SK-N-DZ (cell line): ENCODE data around the gene TBC1D9B.
A peak's percentile ranks its signal among the peaks of the same experiment; 100 is the strongest.

Experiments
- DNase-seq: peaks from one replicate; pipeline ENCODE4 v3.0.0-alpha.2; 2015; ENCODE audit warnings: low spot score

Gene TBC1D9B

DNA sequence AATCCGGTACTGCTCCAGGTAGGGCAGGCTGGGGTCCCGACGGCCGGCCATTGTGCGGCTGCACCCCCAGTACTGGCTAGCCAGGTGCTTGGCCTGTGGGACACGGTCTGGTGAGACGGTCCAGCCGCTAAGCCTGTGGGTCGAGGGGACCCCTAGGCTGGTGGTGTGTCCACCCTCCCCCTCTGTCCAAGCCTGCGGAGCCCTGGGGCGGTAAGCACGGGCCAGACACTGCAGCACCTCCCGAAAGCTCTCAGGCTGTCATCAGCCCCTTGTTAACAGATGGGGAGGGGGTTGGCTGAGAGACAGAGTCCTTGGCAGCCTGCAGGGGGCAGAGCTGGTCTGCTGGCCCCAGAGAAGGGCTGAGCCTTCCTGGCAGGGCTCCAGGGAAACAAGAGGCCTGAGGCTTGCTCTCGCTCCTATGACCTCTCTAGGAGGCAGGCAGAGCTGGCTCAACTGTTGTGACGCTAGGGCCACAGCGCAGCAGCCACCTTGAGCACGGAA, 37.2 kb downstream of the TBC1D9B start:
- DNase-seq: no peak

GRCh38 chr5:179869641-179870402, 37.9 kb downstream of the TBC1D9B start:
- DNase-seq: no peak

DNA sequence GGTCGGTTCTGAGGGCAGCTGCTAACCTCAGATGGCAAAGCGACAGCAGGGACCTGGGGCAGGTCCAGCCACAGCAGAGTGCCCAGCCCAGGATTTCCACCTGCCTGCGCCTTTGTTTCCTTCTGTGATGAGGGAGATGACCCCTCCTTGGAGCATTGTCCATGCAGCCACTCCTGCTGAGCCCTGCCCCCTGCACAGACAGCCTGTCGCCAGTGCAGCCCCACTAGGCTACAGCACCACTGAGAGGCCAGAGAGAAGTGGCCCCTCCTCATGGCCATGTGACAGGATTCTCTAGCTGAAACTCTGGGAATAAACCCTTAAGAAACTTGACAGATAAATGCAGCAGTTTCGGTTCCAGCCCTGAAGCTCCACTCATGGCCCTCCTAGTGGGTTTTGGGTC, 38.6 kb downstream of the TBC1D9B start:
- no peak for DNase-seq

DNA sequence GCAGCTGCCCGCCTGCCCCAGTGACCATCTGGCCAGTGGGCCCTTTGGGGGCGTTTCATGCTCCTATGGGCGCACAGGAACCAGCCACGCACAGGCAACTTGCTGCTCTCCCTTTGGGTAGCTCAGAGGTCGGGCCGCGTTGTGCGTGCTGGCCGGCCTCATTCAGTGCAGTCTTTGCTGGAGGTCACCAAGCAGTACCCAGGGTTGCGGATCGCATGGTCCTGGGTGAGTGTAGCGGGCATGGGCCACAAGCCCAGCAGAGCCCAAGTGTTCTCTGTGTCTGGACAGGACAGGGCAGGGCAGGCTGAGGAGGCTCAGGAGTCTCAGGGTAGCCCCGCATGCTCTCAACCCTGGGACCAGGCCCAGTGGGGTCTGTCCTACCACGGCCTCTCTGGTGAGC, 39.2 kb downstream of the TBC1D9B start:
- DNase-seq: no peak

DNA sequence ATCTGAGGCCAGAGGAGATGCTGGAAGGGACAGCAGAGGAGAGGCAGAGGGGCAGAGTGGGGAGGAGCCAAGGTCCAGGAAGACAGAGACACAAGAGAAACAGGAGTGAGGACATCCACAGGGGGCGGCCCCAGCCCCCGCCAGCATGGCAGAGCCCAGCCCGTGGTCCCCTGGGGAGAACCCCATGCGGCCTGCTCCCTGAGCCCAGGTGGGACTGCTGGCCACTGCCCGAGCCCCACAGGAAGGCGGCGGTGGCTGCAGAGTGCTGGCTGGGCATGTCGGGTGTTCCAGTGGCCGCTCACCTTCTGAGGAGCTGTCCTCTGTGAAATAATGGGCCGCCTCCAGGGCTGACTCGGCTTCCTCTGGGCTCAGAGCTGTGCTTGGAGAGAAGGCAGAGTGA, 40.2 kb downstream of the TBC1D9B start:
- DNase-seq: no peak

- DNase-seq: no peak
Observed at GRCh38 chr5:179867079-179867465, 40.6 kb downstream of the TBC1D9B start.

GRCh38 chr5:179866241-179867078, 41.2 kb downstream of the TBC1D9B start:
- DNase-seq: no peak

DNA sequence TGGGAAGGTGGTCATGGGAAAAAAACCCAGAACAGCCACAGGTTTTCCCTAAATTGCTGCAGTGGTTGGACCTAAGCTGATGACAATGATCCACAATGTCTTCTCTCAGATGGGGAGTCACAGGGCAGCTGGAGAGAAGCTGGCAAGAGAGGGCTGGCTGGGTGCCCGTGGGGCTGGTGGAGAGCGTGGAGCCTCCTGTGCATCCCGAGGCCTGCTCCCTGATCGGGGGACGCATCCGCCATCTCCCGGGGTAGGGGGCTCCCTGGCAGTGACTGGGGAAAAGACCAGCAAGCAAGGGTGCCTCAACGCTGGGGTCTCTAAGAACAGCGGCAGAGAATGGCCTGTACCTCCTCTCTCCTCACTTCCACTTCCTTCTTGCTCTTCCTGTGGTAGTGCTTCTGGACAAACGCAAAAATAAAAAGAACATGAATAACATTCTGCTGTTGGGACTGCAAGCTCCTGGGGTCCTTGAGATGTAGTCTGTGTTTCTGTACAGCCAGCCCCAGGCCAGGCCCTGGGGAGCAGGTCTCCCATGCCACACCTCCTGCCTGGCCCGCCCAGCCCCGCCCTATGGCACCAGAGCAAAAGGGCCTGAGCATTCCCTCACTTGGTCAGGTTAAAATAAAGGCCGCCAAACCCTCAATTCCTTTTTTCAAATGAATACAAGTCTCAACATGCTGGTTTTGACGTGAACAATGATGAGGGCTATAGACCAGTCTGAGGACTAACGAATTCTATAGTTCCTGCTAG, 42.0 kb downstream of the TBC1D9B start:
- no peak for DNase-seq

DNA sequence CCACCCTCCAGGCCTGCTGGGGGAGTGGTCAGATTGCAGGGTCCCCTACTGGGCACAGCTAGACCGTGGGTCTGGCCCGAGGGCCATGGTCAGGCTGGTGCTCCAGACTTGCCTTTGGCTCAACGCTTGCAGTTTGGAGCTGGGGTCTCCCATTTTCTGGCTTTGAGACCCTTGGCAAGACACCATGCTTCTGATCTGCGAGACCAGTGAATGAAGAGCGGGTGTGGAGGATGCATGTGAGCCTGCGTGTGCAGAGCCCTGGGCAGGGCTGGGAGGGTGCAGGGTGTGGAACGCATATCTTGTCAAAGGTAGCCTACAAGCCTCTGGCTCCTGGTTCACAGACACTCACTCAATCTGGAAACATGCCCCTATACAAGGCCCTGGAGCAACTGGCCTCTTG, 43.0 kb downstream of the TBC1D9B start:
- DNase-seq: no peak

DNA sequence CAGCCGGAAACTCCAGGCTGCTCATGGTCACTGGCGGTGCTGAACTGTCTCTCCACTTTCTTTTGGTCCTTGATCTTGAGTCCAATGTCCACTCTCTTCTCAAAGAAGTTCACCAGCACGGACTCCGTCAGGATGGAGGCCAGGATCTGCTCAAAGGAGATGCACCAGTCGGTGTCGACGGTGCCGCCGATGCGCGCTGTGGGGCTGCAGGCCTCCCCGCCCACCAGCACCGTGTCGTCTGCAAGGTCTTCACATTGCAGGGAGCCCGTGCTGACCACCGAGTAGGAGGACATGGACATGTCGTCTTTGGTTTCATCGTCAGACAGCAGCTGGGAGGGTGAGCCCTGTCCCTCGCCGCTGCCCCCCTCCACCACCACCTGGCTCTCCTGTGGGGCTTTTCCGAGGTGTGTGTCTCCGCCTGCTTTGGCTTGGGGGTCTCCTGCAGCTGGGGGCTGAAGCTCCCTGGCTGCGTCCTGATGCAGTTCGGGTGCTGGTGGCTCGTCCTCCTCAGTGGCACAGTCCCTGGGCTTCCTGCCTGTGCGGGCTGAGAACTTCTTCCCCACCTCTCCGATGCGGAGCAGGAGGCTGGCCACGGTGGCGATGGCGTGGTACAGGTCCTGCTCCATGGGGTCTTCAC, 44.1 kb downstream of the TBC1D9B start:
- DNase-seq: no peak

- no peak for DNase-seq
Observed at GRCh38 chr5:179862891-179863290, 44.8 kb downstream of the TBC1D9B start.

DNA sequence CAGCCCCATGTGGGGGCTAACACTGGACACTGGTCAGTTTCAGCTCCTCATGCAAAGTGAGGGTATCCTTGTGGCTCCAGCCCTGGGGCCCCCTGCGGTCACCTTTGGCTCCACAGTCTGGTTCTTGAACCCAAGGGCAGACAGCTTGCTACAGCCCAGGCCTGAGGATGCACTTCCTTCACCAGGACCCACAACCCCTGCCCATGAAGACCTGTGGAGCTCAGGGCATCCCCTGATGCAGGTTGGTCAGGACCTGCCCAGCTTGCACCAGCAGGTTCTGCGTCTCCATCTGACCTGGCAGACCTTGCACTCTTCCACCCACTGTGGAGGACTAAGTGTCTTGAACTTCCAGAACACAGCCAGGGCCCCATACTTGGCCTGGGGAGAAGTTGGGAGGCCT, 45.4 kb downstream of the TBC1D9B start:
- DNase-seq: no peak

- DNase-seq: no peak
Observed at GRCh38 chr5:179860301-179860700, 47.4 kb downstream of the TBC1D9B start.

DNA sequence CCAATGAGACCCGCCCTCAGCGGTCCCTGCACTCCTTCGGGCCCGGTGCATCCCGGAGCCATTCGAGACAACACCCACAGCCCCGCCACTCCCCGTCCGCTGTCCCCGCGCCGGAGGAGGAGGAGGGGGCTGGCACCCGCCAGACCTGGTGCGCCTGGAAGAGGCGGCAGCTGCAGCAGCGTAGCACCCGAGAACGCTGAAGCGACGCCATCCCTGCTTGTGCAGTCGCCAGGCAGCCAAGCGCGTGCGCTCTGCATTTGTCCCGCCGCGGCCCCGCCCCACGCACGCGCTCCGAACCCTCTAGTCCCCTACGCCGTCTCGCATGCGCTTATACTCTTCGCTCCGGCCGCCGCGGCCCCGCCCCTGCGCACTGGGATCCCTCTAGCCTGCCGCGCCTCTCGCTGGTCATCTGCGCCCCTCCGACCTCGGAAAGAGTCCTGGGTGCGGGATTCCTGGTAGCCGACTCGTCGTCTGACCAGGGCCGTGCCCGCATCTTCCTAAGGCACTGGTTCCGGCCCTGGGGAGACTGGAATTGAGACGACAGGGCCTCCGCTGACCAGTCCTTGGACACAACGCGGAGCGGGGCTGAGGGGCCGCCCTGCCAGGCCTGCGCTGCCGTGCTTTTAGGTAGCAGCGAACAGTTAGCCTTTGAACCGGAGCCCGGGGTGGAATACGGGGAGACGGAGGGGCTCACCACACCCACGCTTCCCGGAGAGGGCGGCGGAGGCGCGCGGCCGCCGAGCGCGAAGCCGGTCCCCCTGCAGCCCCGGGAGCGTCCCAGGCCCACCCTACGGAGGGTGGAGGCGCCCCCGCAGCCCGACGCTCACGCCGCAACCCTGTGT, 48.9 kb downstream of the TBC1D9B start, which contains the start of gene MRNIP:
MRNIP (minus strand) TSS at position 232 of the 842 bp plus-strand sequence; CDS start at position 211, 21 bp downstream.
- peak; percentile 96 for DNase-seq

- DNase-seq: no peak
Observed at GRCh38 chr5:179858241-179858585, 49.5 kb downstream of the TBC1D9B start.

DNA sequence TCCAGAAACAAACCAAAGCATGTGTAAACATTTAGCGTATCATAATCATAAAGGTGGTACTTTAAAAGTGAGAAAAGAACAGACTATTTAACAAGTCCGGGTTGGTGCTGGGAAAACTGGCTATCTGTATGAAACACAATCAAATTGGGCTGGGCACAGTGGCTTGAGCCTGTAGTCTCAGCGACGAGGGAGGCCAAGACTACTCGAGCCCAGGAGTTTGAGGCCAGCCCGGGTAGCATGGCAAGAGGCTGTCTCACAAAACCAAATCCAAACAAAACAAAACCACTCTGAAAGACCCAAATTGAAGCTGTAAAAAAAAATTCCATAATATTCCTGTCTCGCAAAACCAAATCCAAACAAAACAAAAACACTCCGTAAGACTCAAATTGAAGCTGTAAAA, 53.3 kb downstream of the TBC1D9B start:
- DNase-seq: no peak

DNA sequence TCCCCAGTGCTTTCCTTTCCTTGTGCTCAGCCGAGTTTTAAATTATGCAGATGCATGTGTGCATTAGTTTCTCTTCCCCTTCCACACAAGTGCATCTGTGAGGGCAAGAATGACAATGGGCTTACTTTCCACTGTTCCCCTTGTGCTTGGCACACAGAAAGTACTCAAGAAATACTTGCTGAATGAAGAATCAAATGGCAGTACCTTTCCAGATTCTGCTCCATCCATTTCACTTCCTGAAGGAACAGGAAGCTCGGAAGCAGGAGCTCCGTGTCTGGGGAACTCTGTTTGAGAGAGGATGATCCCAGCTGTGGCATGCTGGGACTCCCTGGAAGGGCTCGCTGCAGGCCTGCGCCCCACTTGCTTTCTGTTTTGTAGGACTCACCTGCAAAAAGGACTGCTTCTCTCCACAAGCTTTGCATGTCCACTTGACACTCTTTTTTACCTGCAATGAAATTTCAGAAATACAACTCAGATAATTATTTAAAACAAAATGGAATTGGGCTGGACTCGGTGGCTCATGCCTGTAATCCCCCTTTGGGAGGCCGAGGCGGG, 54.6 kb downstream of the TBC1D9B start:
- DNase-seq: no peak

DNA sequence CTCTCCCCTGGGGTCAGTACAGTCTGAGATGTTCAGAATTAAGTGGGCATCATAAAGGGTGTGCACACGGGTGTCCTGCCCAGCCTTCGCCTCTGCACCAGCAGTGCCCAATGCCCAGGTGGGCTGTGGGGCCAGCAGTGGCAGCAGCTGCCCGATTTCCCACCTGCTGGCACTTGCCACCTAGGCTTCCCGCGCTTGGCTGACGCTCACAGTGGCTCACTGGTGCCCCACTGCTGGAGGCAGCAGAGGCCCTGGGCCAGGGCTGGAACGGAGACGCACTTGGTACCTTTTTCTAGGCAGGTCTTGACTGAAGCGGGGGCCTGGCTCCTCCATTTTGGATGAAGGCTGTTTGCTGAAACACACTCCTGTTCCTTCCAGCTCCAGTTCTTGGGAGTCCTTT, 66.1 kb downstream of the TBC1D9B start:
- DNase-seq: no peak

DNA sequence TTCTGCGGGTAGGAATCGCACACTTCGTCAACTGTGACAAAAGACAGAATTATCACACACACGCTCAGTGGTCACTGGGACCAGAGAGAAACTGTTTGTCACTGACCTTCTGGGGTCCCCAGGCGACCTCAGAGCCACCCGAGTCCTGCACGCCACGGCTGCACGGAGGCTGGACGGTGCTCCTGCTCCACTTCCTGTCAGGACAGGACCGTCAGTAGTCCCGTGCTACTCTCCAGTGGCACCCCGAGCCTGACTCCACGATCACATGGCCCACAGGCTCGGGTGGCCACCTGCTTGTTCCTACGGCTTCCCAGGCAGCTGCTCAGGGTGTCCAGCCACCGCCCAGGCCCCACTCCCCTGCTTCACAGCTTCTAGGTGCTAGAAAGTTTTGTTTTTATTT, 66.9 kb downstream of the TBC1D9B start:
- DNase-seq: no peak

DNA sequence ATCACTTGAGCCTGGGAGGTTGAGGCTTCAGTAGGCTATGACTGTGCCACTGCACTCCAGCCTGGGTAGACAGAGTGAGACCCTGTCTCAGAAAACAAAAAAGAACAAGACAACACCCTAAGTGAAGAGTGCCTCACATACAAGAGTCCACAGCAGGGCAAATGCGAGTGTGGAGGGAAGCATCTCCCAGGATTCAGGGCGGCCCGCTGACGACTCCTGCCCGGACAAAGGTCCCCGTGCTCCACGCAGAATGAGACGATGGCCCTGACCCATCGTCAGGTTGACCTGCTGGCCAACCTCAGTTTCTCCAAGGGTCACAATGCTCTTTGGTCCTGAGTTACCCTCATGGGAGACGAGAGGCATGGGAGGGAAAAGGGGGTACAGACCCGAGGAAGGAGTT, 67.4 kb downstream of the TBC1D9B start:
- no peak for DNase-seq
